Thymus (tissue), 14 donors: ENCODE measurements around the gene ANXA1. TPM values are rescaled to one million over a fixed set of nuclear protein-coding genes. Genes with fewer than 3 reads are reported as not detected.
"Not testable (repeated sequence)": the region's sequence is repeated elsewhere in the genome, so short reads cannot be mapped to it uniquely, and the experiment has no call there.

Source experiments
- DNase-seq, 9 donors: peaks; one replicate each; pipeline ENCODE4 v3.0.0-alpha.2; 2013; ENCODE audit warnings: low spot score in 9 of 9, low read depth in 6 of 9, missing footprints in 1 of 9
- H3K27ac ChIP-seq, 2 donors: one replicate each; pipeline ENCODE4 v1.5.1; 2013; ENCODE audit warnings: control low read depth in 1 of 2, low read depth in 1 of 2, low read length in 1 of 2, mild to moderate bottlenecking in 1 of 2, moderate library complexity in 1 of 2
- H3K27me3 ChIP-seq, 2 donors: one replicate each; pipeline ENCODE4 v1.5.1; 2013; ENCODE audit warnings: low read length in 1 of 2; ENCODE audit not compliant: control insufficient read depth in 2 of 2, insufficient read depth in 1 of 2
- H3K36me3 ChIP-seq, 2 donors: one replicate each; pipeline ENCODE4 v1.5.1; 2013; ENCODE audit warnings: low read length in 1 of 2, mild to moderate bottlenecking in 1 of 2, moderate library complexity in 1 of 2; ENCODE audit not compliant: control insufficient read depth in 2 of 2, insufficient read depth in 2 of 2
- H3K4me1 ChIP-seq, 2 donors: one replicate each; pipeline ENCODE4 v1.5.1; 2013; ENCODE audit warnings: low read length in 2 of 2; ENCODE audit not compliant: control insufficient read depth in 2 of 2, insufficient read depth in 2 of 2
- H3K4me3 ChIP-seq, 2 donors: one replicate each; pipeline ENCODE4 v1.5.1; 2013; ENCODE audit warnings: low read length in 2 of 2, control low read depth in 1 of 2, mild to moderate bottlenecking in 1 of 2
- H3K9me3 ChIP-seq, 2 donors: one replicate each; pipeline ENCODE4 v1.5.1; 2013; ENCODE audit warnings: low read length in 1 of 2, mild to moderate bottlenecking in 1 of 2; ENCODE audit not compliant: control insufficient read depth in 2 of 2, insufficient read depth in 1 of 2
- WGBS: extraction: QIAGEN DNeasy Blood & Tissue Kit; methylation state at CpG from one replicate; pipeline ENCODE4 v1.1.7; 2013; 5-methylcytosine and 5-hydroxymethylcytosine counted together
- long read RNA-seq, 10 donors: transcript quantifications; one replicate each; lab custom pipeline, GENCODE V29; 2026
- polyA plus RNA-seq: library from polyadenylated mRNA; stranded (reverse); fragments of 200-250 nt; gene quantifications from one replicate; pipeline ENCODE4 v1.2.3, GENCODE V29; 2013
- total RNA-seq: library from RNA; stranded (reverse); fragments of 120-200 nt; gene quantifications from one replicate; pipeline ENCODE4 v1.2.4, GENCODE V29; 2013
- donor health status: healthy.

ANXA1 gene, protein sequence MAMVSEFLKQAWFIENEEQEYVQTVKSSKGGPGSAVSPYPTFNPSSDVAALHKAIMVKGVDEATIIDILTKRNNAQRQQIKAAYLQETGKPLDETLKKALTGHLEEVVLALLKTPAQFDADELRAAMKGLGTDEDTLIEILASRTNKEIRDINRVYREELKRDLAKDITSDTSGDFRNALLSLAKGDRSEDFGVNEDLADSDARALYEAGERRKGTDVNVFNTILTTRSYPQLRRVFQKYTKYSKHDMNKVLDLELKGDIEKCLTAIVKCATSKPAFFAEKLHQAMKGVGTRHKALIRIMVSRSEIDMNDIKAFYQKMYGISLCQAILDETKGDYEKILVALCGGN
- total RNA-seq (111 TPM), polyA plus RNA-seq (316 TPM)
- long read RNA-seq, donor 1, partial matches to known transcripts, result 0 of 6 reads
- long read RNA-seq, donor 1, other reads (novel, unspliced or antisense), result 0 of 6 reads
- long read RNA-seq, donor 2, result 0 reads
- long read RNA-seq, donor 3, transcript ANXA1-201 (13 exons, 1,509 nt), result major isoform, 69 of 102 reads
- long read RNA-seq, donor 3, partial matches to known transcripts, result 29 of 102 reads
- long read RNA-seq, donor 3, other reads (novel, unspliced or antisense), result 0 of 102 reads
- long read RNA-seq, donor 4, transcript ANXA1-201 (13 exons, 1,509 nt), result major isoform, 32 of 37 reads
- long read RNA-seq, donor 4, partial matches to known transcripts, result 0 of 37 reads
- long read RNA-seq, donor 4, other reads (novel, unspliced or antisense), result 0 of 37 reads
- long read RNA-seq, donor 5, transcript ANXA1-205 (4 exons, 800 nt), result minor isoform, 7 of 135 reads
- long read RNA-seq, donor 5, transcript ANXA1-201 (13 exons, 1,509 nt), result major isoform, 68 of 135 reads
- long read RNA-seq, donor 5, transcript ANXA1-207 (2 exons, 1,400 nt), result minor isoform, 6 of 135 reads
- long read RNA-seq, donor 5, partial matches to known transcripts, result 50 of 135 reads
- long read RNA-seq, donor 5, other reads (novel, unspliced or antisense), result 0 of 135 reads
- long read RNA-seq, donor 6, transcript ANXA1-201 (13 exons, 1,509 nt), result major isoform, 45 of 48 reads
- long read RNA-seq, donor 6, partial matches to known transcripts, result 0 of 48 reads
- long read RNA-seq, donor 6, other reads (novel, unspliced or antisense), result 0 of 48 reads
- long read RNA-seq, donor 7, transcript ANXA1-201 (13 exons, 1,509 nt), result major isoform, 62 of 105 reads
- long read RNA-seq, donor 7, transcript ANXA1-207 (2 exons, 1,400 nt), result minor isoform, 7 of 105 reads
- long read RNA-seq, donor 7, partial matches to known transcripts, result 32 of 105 reads
- long read RNA-seq, donor 7, other reads (novel, unspliced or antisense), result 0 of 105 reads
- long read RNA-seq, donor 8, transcript ANXA1-201 (13 exons, 1,509 nt), result major isoform, 21 of 22 reads
- long read RNA-seq, donor 8, partial matches to known transcripts, result 0 of 22 reads
- long read RNA-seq, donor 8, other reads (novel, unspliced or antisense), result 0 of 22 reads
- long read RNA-seq, donor 9, transcript ANXA1-201 (13 exons, 1,509 nt), result major isoform, 24 of 31 reads
- long read RNA-seq, donor 9, partial matches to known transcripts, result 0 of 31 reads
- long read RNA-seq, donor 9, other reads (novel, unspliced or antisense), result 0 of 31 reads
- long read RNA-seq, donor 10, transcript ANXA1-201 (13 exons, 1,509 nt), result major isoform, 43 of 48 reads
- long read RNA-seq, donor 10, partial matches to known transcripts, result 0 of 48 reads
- long read RNA-seq, donor 10, other reads (novel, unspliced or antisense), result 0 of 48 reads

DNA sequence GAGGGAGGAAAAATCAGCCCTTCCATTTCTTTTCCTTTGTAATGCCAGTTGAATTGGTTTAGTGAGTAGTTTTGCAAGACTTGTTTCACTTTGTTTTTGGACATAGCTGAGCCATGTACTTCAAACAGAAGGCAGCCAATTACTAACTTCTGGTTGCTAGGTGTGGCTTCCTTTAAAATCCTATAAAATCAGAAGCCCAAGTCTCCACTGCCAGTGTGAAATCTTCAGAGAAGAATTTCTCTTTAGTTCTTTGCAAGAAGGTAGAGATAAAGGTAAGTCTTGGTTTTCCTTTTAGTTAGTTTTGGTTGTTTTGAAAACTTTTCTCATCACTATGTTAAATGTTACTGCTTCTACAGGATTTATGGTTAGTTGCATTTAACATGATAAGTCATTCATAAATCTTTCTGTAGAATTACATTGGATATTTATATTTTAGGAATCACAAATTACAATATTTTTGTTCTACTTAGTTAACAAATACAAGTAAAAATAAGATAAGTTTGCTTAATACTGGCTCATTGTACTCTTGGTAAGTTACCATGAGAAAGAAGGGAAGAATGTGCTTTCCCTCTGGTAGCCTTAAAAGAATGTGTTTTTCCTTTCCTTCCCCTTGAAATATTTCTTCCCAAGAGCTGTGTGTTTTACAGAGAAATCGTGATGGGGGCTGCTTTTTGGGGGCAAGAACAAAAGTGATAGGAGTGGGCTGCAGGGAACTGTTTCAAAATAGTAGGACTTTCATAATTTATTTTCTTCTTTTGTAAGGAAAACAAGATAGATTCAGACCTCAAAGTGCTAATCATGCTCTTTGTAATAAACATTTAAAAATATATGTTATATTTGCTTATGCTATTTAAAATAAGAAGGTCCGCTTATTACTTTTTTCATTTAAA lies at the start of gene ANXA1:
ANXA1 (plus strand) TSS at position 213 of the 890 bp plus-strand sequence. CDS start 6,671 bp downstream, outside the sequence.
- DNase-seq, result peak in 1 of 9 donors; percentile 59
- H3K27ac ChIP-seq, result peak within 1 kb of the TSS; percentile 46 to 65
- no peaks in the 10 kb centered on the region for H3K27me3 ChIP-seq
- H3K4me1 ChIP-seq, result peaks cover 9 to 15% of the 10 kb centered on the region in 2 donors
- H3K36me3 ChIP-seq, result no peaks in the 10 kb centered on the region
- peak within 1 kb of the TSS; percentile 6 to 33 for H3K4me3 ChIP-seq
- WGBS, result 36% methylated on average over 2 of the region's 2 CpGs
- H3K9me3 ChIP-seq, result no peaks in the 10 kb centered on the region

DNA sequence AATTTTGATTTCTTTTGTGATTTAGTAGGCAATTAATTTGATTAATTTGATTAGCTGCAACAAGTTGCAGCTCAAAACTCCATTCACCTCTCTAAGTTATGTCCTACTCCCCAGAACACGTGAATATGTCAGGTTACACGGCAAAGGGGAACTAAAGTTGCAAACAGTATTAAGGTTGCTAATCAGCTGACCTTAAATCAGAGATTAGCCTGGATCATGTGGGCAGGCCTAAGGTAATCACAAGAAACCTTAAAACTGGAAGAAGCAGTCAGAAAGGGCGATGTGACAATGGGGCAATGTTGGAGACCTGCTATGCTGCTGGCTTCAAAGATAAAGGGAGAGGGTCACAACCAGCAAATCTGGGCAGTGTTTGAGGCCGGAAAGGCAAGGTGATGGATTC lies 47.3 kb upstream of the ANXA1 start:
- DNase-seq, result no peak
- H3K9me3 ChIP-seq, result no peaks in the 10 kb centered on the region
- 97% methylated on average over 4 of the region's 4 CpGs for WGBS
- no peaks in the 10 kb centered on the region for H3K27me3 ChIP-seq
- no peaks in the 10 kb centered on the region for H3K36me3 ChIP-seq
- no peak overlapping the region for H3K4me3 ChIP-seq
- H3K4me1 ChIP-seq, result no peaks in the 10 kb centered on the region
- no peak overlapping the region for H3K27ac ChIP-seq

- no peak for DNase-seq
- Histone ChIP-seq H3K27ac (no peak overlapping the region), H3K27me3 (no peaks in the 10 kb centered on the region), H3K4me3 (no peak overlapping the region), H3K4me1 (no peaks in the 10 kb centered on the region), H3K9me3 (no peaks in the 10 kb centered on the region), H3K36me3 (no peaks in the 10 kb centered on the region)
- WGBS, result 97% methylated on average over 3 of the region's 3 CpGs
Measured at GRCh38 chr9:73104921-73105320, 46.7 kb upstream of the ANXA1 start.

- H3K27ac ChIP-seq, H3K9me3 ChIP-seq, H3K27me3 ChIP-seq, H3K36me3 ChIP-seq, H3K4me3 ChIP-seq, H3K4me1 ChIP-seq: not testable (repeated sequence)
- peak; percentile 21 to 84 (median 64) for DNase-seq
- WGBS, result 75% methylated on average over 3 of the region's 5 CpGs
Measured at GRCh38 chr9:73107489-73108069, 44.1 kb upstream of the ANXA1 start.

DNA sequence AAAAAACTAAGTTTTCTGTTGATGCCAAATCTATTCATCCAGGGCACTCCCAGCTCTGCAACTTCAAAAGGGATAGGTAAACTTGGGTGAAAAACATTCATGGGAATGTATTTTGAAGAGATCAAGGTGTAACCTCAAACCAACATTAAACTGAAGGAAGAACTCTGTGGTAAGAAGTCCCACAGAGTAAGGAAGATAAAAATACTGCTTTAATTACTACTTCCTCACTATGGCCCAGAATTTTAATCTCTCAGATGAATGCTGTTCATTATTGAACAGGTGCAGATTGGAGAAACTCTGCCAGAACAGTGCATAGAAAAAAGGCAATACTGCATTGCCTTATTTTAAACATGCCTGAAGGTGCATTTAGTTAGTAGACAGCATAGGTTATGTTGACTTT lies 37.6 kb upstream of the ANXA1 start:
- Histone ChIP-seq H3K4me1 (peaks cover 4% of the 10 kb centered on the region in 2 donors), H3K4me3 (no peak overlapping the region)
- peak in 1 of 9 donors; percentile 34 for DNase-seq

DNA sequence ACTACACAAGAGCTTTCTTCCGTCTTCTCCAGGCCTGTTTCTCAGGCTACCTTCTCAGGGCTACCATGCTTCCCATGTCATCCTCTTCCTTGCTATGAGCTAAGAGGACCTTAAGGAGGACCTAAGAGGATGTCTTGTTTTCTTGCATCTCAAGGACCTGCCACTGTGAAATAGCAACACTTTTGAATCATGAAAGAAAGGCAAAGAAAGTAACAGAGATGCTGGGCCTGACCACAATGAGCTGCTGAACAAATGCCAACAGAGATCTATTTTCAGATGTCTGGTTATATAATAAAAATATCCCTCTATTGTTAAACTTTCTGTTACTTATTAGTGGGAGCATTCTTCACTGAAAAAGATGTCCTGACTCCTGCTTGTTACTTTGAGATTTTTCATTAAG lies 36.7 kb upstream of the ANXA1 start:
- 75% methylated on average over 1 of the region's 1 CpG for WGBS
- Histone ChIP-seq H3K27ac (no peak overlapping the region), H3K9me3 (no peaks in the 10 kb centered on the region), H3K27me3 (no peaks in the 10 kb centered on the region), H3K4me3 (no peak overlapping the region), H3K4me1 (peaks cover 4% of the 10 kb centered on the region in 2 donors), H3K36me3 (no peaks in the 10 kb centered on the region)
- DNase-seq, result no peak

More for the DNA sequence above, 37.6 kb upstream of the ANXA1 start:
- H3K9me3 ChIP-seq, result no peaks in the 10 kb centered on the region
- no peak overlapping the region for H3K27ac ChIP-seq
- no peaks in the 10 kb centered on the region for H3K36me3 ChIP-seq
- no peaks in the 10 kb centered on the region for H3K27me3 ChIP-seq

DNA sequence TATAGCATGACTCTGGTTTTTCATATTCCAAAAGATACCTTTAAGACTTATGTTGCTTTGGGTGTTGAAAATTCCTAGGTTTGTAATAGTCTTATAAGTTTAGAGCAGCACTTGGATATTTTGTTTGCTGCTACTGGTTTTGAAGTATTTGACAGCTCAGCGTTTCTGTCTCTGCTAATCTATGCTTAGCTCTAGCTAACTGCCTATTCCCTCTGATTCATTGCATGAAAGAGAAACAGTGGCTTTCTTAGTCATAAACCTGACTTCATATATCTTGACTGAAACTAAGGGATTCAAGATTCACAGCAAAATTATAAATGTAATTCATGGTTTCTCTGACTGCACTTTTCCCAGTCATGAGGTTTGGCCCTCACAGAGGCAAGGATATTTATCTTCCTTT lies 35.6 kb upstream of the ANXA1 start:
- no peaks in the 10 kb centered on the region for H3K9me3 ChIP-seq
- H3K27me3 ChIP-seq, result no peaks in the 10 kb centered on the region
- H3K36me3 ChIP-seq, result no peaks in the 10 kb centered on the region
- H3K4me1 ChIP-seq, result peaks cover 4% of the 10 kb centered on the region in 2 donors
- H3K27ac ChIP-seq, result no peak overlapping the region
- no peak for DNase-seq
- 88% methylated on average over 1 of the region's 1 CpG for WGBS
- no peak overlapping the region for H3K4me3 ChIP-seq
